ENCODE results near the gene RASSF10. TPM values are rescaled to one million over a fixed set of nuclear protein-coding genes. Genes with fewer than 3 reads are reported as not detected.

Gene RASSF10
- polyA plus RNA-seq (ENCODE audit: insufficient read length in 3 of 3): 10 to 100 TPM; 26.2 to 33.3 (median 27.6) TPM
- long read RNA-seq, donor 1, transcript RASSF10-201 (1 exons, 2,530 nt): major isoform, 33 of 33 reads
- long read RNA-seq, donor 1, partial matches to known transcripts: 0 of 33 reads
- long read RNA-seq, donor 1, other reads (novel, unspliced or antisense): 0 of 33 reads
- long read RNA-seq, donor 2, transcript RASSF10-201 (1 exons, 2,530 nt): major isoform, 11 of 11 reads
- long read RNA-seq, donor 2, partial matches to known transcripts: 0 of 11 reads
- long read RNA-seq, donor 2, other reads (novel, unspliced or antisense): 0 of 11 reads
- long read RNA-seq, donor 3, transcript RASSF10-201 (1 exons, 2,530 nt): major isoform, 36 of 36 reads
- long read RNA-seq, donor 3, partial matches to known transcripts: 0 of 36 reads
- long read RNA-seq, donor 3, other reads (novel, unspliced or antisense): 0 of 36 reads
- long read RNA-seq, donor 4, transcript RASSF10-201 (1 exons, 2,530 nt): major isoform, 13 of 13 reads
- long read RNA-seq, donor 4, partial matches to known transcripts: 0 of 13 reads
- long read RNA-seq, donor 4, other reads (novel, unspliced or antisense): 0 of 13 reads
- long read RNA-seq, donor 5, transcript RASSF10-201 (1 exons, 2,530 nt): major isoform, 15 of 15 reads
- long read RNA-seq, donor 5, partial matches to known transcripts: 0 of 15 reads
- long read RNA-seq, donor 5, other reads (novel, unspliced or antisense): 0 of 15 reads
- long read RNA-seq, donor 6, transcript RASSF10-201 (1 exons, 2,530 nt): major isoform, 27 of 27 reads
- long read RNA-seq, donor 6, partial matches to known transcripts: 0 of 27 reads
- long read RNA-seq, donor 6, other reads (novel, unspliced or antisense): 0 of 27 reads
- long read RNA-seq, donor 7, transcript RASSF10-201 (1 exons, 2,530 nt): major isoform, 31 of 31 reads
- long read RNA-seq, donor 7, partial matches to known transcripts: 0 of 31 reads
- long read RNA-seq, donor 7, other reads (novel, unspliced or antisense): 0 of 31 reads
- long read RNA-seq, donor 8, transcript RASSF10-201 (1 exons, 2,530 nt): major isoform, 6 of 6 reads
- long read RNA-seq, donor 8, partial matches to known transcripts: 0 of 6 reads
- long read RNA-seq, donor 8, other reads (novel, unspliced or antisense): 0 of 6 reads
- long read RNA-seq, donor 9, transcript RASSF10-201 (1 exons, 2,530 nt): major isoform, 30 of 30 reads
- long read RNA-seq, donor 9, partial matches to known transcripts: 0 of 30 reads
- long read RNA-seq, donor 9, other reads (novel, unspliced or antisense): 0 of 30 reads
- long read RNA-seq, donor 10, transcript RASSF10-201 (1 exons, 2,530 nt): major isoform, 24 of 24 reads
- long read RNA-seq, donor 10, partial matches to known transcripts: 0 of 24 reads
- long read RNA-seq, donor 10, other reads (novel, unspliced or antisense): 0 of 24 reads
- long read RNA-seq, donor 11, transcript RASSF10-201 (1 exons, 2,530 nt): major isoform, 19 of 19 reads
- long read RNA-seq, donor 11, partial matches to known transcripts: 0 of 19 reads
- long read RNA-seq, donor 11, other reads (novel, unspliced or antisense): 0 of 19 reads
- long read RNA-seq, donor 12, transcript RASSF10-201 (1 exons, 2,530 nt): major isoform, 30 of 30 reads
- long read RNA-seq, donor 12, partial matches to known transcripts: 0 of 30 reads
- long read RNA-seq, donor 12, other reads (novel, unspliced or antisense): 0 of 30 reads
- long read RNA-seq, donor 13, transcript RASSF10-201 (1 exons, 2,530 nt): major isoform, 18 of 18 reads
- long read RNA-seq, donor 13, partial matches to known transcripts: 0 of 18 reads
- long read RNA-seq, donor 13, other reads (novel, unspliced or antisense): 0 of 18 reads
- long read RNA-seq, donor 14: 0 reads
- long read RNA-seq, donor 15, transcript RASSF10-201 (1 exons, 2,530 nt): major isoform, 21 of 21 reads
- long read RNA-seq, donor 15, partial matches to known transcripts: 0 of 21 reads
- long read RNA-seq, donor 15, other reads (novel, unspliced or antisense): 0 of 21 reads
- long read RNA-seq, donor 16, transcript RASSF10-201 (1 exons, 2,530 nt): major isoform, 34 of 34 reads
- long read RNA-seq, donor 16, partial matches to known transcripts: 0 of 34 reads
- long read RNA-seq, donor 16, other reads (novel, unspliced or antisense): 0 of 34 reads

DNA sequence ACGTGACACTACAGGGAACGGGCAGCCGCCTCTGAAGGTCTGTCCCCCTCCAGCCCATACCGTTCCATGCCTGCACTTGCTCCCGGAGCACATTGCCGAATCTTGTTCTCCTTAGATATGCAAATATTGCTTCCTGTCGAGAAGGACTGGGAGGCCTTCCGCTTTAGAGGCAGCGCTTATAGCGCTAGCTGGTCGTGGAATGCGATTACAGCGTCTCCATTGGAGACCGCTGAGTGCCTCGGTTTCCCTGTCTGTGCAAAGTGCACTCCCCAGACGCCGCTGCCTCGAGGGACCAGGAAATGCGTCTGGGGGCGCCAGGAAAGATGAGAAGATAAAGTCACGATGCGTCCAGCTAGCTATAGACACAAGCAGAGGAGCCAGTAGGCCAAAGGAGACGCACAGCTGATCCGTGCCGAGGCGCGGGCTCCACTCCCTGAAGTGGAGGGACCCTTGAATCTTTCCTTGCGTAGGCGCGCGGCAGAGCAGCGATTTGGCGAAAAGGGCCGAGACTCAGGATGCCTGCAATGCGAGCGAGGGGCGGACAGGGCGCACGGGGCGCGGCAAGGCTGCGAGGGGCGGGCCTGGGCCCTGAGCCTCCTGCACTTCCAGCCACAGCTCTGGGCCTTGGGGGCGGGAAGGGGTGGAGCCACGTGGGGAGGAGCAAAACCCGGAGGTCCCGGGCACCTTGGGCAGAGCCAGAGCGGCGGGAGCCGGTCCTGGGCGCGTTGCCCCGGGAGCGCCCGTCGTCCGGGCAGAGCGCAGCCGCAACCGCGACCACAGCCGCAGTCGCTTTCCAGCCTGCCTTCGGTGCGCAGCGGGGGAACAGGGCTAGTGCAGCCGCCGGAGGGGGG, at the start of gene RASSF10:
Gene RASSF10, plus strand, starts transcription at position 692 of the 851 bp plus-strand sequence. CDS start 261 bp downstream, outside the sequence.
- DNase-seq: peak; percentile 91

DNA sequence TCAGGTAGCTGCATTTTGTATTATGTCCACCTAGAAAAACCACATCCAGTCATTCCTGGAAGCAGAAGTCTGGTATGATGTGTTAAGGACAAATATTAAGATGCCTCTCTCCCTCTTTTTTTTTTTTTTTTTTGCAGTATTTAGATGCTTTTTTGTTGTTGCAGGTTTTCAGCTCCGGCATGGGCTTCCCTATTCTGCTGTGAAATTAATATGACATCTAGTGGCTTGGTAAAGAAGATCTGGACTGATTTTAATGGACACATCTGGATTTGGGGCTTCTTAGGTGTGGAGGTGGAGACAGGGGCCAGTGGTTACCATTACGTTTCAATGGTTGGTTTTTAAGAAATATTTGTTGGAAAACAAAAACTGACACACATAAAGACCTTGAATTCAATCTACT, 47.5 kb upstream of the RASSF10 start:
- DNase-seq: no peak

DNA sequence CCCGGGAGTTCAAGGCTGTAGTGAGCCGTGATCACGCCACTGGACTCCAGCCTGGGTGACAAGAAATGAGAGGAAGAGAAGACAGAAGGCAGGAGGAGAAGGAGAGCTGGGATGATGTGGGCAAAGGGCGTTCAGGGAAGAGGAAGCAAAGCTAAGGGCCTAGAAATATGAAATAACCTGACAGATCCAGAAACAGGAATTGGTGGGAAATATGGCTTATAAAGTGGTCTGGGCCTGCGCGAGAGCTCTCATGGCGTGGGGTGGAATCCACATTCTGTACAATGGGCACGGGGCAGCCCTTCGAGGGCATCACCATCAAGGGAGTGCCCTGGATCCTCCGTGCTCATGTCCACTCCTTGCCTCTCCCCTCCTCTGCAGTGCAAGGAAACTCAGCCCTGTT, 46.8 kb upstream of the RASSF10 start:
- no peak for DNase-seq

DNA sequence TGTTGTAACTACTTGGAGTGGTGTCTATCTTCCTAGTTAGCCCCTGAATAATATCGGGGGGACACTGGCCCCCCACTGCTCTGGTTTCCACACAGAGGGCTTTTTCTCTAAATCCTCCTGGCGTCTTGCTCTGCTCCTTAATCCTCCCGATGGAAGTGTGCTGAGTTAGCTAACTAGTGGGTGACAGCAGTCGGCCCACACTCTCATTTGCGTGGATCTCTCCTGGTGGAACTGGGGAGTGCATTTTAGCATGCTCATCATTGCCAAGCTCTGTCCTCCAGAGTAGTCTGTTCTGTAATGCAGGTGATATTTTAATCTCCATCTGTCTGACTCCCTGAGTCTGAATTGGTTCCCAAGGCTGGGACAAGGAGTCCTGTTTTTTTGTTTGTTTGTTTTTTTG, 46.1 kb upstream of the RASSF10 start:
- DNase-seq: no peak

DNA sequence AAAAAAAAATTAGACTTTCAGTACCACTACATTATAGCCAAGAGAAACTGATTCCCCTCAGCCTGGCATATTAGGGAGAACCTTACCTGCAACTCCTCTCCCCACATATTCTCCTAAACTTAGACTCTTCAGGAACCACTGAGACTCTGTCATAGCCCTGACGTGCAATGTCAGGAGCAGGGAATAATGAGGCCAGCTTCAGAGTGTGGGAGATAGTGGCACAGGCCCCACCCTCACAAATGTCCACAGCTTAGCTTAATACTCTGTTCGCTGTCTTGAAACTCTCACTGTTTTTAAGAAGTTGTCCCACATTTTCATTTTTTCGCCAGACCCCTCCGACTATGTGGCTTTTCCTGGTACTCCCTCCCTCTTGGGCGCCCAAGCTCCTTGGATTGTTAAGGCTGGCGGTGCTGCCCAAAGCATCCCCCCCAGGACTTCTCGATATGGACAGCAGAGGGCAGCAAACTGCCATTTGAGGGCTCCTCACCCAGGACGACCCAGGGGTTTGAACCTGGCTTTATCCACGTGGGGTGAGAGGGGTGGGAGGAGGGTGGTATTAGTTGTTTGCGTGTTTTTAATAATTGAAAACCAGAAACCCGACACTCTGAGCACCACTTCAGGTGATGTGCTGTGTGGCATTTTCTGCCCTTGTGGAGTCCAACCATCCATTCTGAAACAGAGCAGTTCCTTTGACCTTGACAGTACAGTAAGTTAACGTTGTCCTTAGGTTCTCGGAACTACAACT, 45.2 kb upstream of the RASSF10 start:
- peak; percentile 69 for DNase-seq

DNA sequence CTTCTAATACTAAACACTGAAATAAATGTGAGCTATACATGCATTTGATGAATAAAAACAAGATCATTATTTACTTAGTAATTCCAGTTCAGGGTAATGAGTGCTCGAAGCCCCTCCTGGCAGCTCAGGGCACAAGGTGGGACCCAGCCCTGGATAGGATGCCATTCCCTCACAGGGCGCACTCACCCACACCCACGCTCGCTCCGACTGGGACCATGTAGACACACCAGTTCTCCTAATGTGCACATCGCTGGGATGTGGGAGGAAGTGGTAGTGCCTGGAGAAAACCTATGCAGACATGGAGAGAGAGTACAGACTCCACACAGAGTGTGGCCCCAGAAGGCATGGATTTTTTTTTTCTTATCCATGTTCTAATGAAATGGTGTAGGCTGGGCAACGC, 44.5 kb upstream of the RASSF10 start:
- DNase-seq: no peak

DNA sequence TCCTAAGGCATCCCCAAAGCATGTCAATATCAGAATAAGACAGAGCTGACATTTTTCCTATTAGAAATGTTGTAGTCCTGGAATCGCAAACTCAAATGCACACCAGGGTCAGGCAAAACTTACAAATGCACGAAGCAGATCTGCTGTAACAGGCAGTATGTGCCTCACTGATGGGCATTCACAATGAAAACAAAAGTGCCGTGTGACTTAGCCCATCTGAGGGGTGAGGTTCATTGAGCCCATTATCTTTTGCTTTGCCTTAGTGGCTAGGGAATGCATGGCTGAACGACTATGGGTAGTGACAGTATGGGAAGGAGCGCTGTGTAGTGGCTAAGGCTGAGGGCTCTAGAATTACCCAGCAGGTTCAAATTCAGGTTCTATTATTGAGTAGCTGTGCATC, 43.1 kb upstream of the RASSF10 start:
- DNase-seq: no peak

DNA sequence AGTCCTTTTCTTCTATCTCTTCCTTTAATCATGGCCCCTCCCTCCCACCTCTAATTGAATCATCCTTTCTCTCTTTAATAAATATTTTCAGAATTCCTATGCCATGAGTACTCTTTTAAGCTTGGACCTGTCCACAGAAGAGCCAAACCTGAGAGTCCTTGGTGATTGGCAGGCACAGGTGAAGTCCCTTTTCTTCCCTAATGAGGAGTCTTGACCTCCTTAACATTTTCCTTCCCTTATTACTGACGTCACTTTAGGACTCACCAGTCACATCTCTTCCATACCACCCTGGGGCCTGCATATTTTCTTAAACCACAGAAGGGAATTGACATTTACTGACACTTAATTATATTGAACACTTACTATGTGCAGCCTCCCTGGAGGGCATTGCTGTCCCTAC, 41.0 kb upstream of the RASSF10 start:
- DNase-seq: no peak

DNA sequence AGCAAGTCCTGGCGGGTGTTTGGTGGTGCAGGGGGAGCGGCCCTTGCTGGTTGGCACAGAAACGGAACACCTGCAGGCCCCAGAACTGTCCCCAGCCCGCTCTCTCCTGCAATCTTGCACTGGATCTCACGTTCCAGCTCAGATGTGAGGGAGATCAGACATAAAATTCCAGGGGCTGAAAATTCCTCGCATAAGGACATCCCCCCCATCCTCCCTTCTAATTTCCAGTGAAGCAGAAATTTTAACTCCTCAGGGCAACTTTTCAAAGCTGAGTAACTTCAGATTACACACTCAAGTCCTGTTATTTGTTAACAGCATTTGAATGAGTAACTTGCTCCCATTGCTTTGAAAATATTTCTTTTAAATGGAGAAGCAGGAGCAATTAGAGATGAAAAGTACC, 40.3 kb upstream of the RASSF10 start:
- DNase-seq: peak; percentile 78

DNA sequence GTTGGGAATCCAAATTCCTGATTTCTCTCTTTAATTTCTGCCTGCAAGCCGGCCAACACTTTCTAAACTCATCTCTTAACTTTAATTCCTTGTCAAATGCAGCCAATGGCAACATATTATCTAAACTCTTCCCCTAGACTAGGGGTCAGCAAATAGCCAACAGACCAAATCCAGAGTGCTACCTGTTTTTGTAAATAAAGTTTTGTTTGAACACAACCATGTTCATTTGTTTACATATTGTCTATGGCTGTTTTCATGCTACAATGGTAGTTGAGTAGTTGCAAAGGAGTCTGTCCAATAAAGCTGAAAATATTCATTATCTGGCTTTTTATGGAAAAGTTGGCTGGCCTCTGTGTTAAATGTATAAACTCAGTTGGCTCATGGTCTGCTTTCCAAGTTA, 37.2 kb upstream of the RASSF10 start:
- no peak for DNase-seq

DNA sequence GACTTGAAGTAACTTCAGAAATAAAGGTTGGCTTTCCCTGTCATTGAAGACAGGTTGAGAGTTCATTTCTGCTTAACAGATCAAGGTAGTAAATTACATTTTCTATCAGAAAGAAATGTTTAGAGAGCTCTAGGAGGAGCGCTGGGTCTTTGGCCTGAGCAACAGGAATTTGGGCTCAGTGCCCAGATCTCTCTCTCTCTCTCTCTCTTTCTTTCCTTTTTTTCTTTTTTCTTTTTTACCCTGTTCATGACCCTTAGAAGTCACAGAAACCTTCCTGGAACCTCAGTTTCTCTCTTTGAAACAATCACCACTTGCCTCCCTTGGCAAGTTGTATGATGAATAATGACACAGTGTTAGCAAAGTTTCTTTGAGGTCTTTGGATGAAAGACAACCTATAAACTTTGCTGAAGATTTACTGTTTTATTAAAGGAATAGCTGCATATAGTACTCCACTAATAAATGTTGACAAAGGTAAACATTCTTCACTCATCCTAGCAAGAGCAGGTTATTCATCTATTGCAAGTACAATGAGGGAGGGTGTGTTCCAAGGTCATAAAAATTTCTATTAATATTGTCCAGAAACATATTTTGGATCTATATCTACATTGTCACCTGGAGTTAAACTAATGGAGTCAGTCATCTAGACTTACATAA, 35.5 kb upstream of the RASSF10 start:
- no peak for DNase-seq

DNA sequence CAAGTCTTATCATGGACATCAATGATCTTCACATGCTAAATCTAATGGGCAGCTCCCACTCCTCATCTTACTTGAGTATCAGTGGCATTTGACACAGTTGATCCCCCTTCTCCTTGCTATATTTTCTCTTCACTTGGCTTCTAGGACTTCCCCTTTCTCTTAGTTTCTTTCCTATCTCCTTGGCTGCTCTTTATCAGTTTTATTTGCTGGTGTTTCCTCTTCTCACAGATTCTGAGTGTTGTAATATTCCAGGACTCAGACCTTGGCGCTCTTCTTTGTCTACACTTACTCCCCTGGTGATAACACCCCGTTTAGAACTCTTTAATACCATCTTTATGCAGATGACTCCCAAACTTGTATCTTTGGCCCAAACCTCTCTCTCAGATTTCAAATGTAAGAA, 33.9 kb upstream of the RASSF10 start:
- DNase-seq: no peak

DNA sequence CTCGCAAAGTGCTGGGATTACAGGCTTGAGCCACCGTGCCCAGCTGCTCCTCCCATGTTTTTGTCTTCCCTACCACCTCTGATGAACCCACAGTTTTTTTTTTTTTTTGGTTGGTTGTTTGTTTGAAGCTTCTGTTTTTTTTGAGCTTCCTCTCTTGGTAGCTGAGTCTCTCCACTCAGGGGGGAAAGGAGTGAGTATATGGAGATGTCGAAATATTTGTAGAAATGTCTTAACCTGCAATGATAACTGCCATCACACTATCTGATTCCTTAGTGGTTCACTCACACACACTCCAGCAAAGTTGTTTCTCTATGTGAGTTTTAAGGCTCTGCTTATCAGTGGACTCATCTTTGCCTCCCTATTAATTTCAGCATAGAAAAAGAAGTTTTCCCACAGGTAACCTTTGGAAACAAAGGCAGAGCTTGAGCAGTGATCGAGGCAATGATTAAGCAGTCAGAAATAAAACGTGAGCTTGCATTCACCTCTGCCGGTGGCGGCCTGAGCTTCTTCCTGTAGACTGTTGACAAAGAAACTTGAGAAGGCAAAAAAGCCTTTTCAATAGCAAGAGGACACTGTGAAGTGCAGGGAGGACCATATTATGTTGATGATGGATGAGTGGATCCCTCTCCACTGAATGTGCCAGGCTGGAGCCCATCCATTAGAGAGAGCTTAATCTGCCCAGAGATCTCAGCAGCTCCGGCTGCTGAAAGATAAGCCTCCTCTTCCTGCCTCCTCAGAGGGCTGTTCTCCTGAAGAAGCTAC, 29.0 kb upstream of the RASSF10 start:
- peak; percentile 85 for DNase-seq

DNA sequence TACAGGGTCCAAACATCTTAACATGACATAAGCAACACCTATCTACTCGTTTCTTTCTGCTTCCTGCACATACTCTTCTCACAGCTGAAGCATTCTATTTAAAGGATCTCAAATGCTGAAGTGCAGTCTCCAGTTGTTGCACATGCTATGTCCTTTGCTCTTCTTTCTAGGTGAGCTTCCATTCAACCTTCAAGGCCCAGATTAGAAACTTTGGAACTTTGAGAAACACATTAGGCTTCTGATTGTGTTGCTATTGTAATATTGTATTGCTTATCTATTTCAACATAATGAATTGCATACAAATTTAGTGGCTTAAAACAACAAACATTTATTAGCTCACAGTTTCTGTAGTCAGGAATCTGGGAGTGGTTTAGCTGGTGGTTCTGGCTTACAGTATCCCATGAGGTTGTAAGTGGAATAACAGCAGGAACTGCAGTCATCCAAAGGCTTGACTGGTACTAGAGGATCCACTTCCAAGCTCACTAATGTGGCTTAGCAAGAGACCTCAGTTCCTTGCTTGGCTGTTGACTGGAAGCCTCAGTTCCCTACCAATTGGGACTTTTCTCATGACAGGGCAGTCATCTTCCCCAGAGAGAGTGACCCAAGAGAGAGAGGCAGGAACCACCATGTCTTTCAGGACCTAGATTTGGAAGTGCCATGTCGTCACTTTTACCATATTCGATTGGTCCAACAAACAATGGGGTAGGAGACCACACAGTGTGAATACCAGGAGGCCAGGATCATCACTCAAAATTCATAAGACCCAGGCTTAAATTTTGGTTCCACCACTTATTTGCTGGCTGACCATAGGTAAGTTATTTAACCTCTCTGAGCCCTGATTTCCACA, 27.2 kb upstream of the RASSF10 start:
- no peak for DNase-seq

DNA sequence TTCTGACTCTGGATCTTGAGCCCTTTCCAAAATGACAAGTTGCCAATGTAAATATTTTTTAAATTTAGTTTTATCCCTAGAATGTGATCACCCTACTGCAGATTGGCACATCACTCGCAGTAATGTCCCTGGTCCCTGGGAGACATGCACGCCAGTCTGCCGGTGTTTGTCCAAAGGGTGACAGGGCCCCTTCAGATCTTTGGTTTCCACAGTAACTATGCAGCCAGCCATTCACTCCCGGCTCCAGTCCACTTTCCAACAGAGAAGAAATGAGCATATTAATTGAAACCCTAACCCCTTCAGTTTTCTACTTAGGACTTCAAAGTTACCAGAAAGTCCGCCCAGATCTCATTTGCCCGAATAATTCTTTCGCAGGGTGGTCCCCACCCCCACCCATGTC, 25.8 kb upstream of the RASSF10 start:
- DNase-seq: no peak
